ENCODE measurements around the gene NAV2. TPM values are rescaled to one million over a fixed set of nuclear protein-coding genes. Genes with fewer than 3 reads are reported as not detected.

NAV2 gene
- total RNA-seq, 1 donor from 2014 or later = 31.4 TPM

- Mint-ChIP-seq H3K36me3 (ENCODE audit: unreplicated experiment) (peaks cover 6% of the 10 kb centered on the region), H3K9me3 (ENCODE audit: unreplicated experiment) (no peaks in the 10 kb centered on the region), H3K4me3 (ENCODE audit: unreplicated experiment) (no peak overlapping the region), H3K27ac (ENCODE audit: unreplicated experiment) (peak overlapping the region; percentile 52), H3K27me3 (ENCODE audit: unreplicated experiment) (no peaks in the 10 kb centered on the region), H3K4me1 (ENCODE audit: unreplicated experiment) (peaks cover 40% of the 10 kb centered on the region)
- TF ChIP-seq CTCF (IDR thresholded peaks at IDR 0.05) = no peak
- DNase-seq (ENCODE audit: extremely low spot score, unreplicated experiment) = no peak
Measured at GRCh38 chr11:19935507-19935906, 222.9 kb downstream of the NAV2 start.

- Mint-ChIP-seq H3K4me1 (ENCODE audit: unreplicated experiment) (peaks cover 34% of the 10 kb centered on the region), H3K27me3 (ENCODE audit: unreplicated experiment) (no peaks in the 10 kb centered on the region), H3K27ac (ENCODE audit: unreplicated experiment) (no peak overlapping the region), H3K4me3 (ENCODE audit: unreplicated experiment) (no peak overlapping the region), H3K36me3 (ENCODE audit: unreplicated experiment) (peaks cover 10% of the 10 kb centered on the region), H3K9me3 (ENCODE audit: unreplicated experiment) (no peaks in the 10 kb centered on the region)
- no peak for DNase-seq (ENCODE audit: extremely low spot score, unreplicated experiment)
- TF ChIP-seq CTCF (IDR thresholded peaks at IDR 0.05) = no peak
Measured at GRCh38 chr11:19936461-19936860, 223.8 kb downstream of the NAV2 start.

- Mint-ChIP-seq H3K27me3 (ENCODE audit: unreplicated experiment) (no peaks in the 10 kb centered on the region), H3K27ac (ENCODE audit: unreplicated experiment) (no peak overlapping the region), H3K36me3 (ENCODE audit: unreplicated experiment) (peaks cover 10% of the 10 kb centered on the region), H3K9me3 (ENCODE audit: unreplicated experiment) (no peaks in the 10 kb centered on the region), H3K4me1 (ENCODE audit: unreplicated experiment) (peaks cover 21% of the 10 kb centered on the region), H3K4me3 (ENCODE audit: unreplicated experiment) (no peak overlapping the region)
- DNase-seq (ENCODE audit: extremely low spot score, unreplicated experiment) = no peak
- TF ChIP-seq CTCF (IDR thresholded peaks at IDR 0.05) = peak; percentile 86
Measured at GRCh38 chr11:19938169-19938856, 225.7 kb downstream of the NAV2 start.

GRCh38 chr11:19938866-19939265 lies 226.2 kb downstream of the NAV2 start:
- peaks cover 17% of the 10 kb centered on the region for H3K4me1 Mint-ChIP-seq (ENCODE audit: unreplicated experiment)
- no peak overlapping the region for H3K27ac Mint-ChIP-seq (ENCODE audit: unreplicated experiment)
- H3K9me3 Mint-ChIP-seq (ENCODE audit: unreplicated experiment) = no peaks in the 10 kb centered on the region
- H3K27me3 Mint-ChIP-seq (ENCODE audit: unreplicated experiment) = no peaks in the 10 kb centered on the region
- no peak for DNase-seq (ENCODE audit: extremely low spot score, unreplicated experiment)
- no peak overlapping the region for H3K4me3 Mint-ChIP-seq (ENCODE audit: unreplicated experiment)
- no peak for TF ChIP-seq CTCF (IDR thresholded peaks at IDR 0.05)
- H3K36me3 Mint-ChIP-seq (ENCODE audit: unreplicated experiment) = peaks cover 6% of the 10 kb centered on the region

- Mint-ChIP-seq H3K27ac (ENCODE audit: unreplicated experiment) (no peak overlapping the region), H3K4me1 (ENCODE audit: unreplicated experiment) (peaks cover 16% of the 10 kb centered on the region), H3K4me3 (ENCODE audit: unreplicated experiment) (no peak overlapping the region), H3K36me3 (ENCODE audit: unreplicated experiment) (peaks cover 8% of the 10 kb centered on the region), H3K27me3 (ENCODE audit: unreplicated experiment) (no peaks in the 10 kb centered on the region), H3K9me3 (ENCODE audit: unreplicated experiment) (no peaks in the 10 kb centered on the region)
- no peak for TF ChIP-seq CTCF (IDR thresholded peaks at IDR 0.05)
- no peak for DNase-seq (ENCODE audit: extremely low spot score, unreplicated experiment)
Measured at GRCh38 chr11:19939415-19939929, 226.8 kb downstream of the NAV2 start.

Measured in osteocyte (in vitro differentiated cells).